Measurements from ENCODE around the gene PSMD12.

GRCh38 chr17:67375054-67375427, 8.7 kb upstream of the PSMD12 start:
- TF ChIP-seq CTCF (conservative IDR thresholded peaks at IDR 0.05; ENCODE audit: low read length), result no peak
- no peak for TF ChIP-seq EZH2phosphoT487 (IDR thresholded peaks at IDR 0.05; ENCODE audit: borderline replicate concordance, low read depth, low read length)
